HG03520 (cell line): ENCODE results near the gene FMNL3.
"Not testable (repeated sequence)": the region's sequence is repeated elsewhere in the genome, so short reads cannot be mapped to it uniquely, and the experiment has no call there.

Experiments
- ATAC-seq: cut with Tn5 transposase; IDR thresholded peaks from one replicate; pipeline ENCODE4 v1.9.1; 2021; ENCODE audit warnings: mild to moderate bottlenecking, moderate library complexity; ENCODE audit not compliant: unreplicated experiment

FMNL3 gene, protein sequence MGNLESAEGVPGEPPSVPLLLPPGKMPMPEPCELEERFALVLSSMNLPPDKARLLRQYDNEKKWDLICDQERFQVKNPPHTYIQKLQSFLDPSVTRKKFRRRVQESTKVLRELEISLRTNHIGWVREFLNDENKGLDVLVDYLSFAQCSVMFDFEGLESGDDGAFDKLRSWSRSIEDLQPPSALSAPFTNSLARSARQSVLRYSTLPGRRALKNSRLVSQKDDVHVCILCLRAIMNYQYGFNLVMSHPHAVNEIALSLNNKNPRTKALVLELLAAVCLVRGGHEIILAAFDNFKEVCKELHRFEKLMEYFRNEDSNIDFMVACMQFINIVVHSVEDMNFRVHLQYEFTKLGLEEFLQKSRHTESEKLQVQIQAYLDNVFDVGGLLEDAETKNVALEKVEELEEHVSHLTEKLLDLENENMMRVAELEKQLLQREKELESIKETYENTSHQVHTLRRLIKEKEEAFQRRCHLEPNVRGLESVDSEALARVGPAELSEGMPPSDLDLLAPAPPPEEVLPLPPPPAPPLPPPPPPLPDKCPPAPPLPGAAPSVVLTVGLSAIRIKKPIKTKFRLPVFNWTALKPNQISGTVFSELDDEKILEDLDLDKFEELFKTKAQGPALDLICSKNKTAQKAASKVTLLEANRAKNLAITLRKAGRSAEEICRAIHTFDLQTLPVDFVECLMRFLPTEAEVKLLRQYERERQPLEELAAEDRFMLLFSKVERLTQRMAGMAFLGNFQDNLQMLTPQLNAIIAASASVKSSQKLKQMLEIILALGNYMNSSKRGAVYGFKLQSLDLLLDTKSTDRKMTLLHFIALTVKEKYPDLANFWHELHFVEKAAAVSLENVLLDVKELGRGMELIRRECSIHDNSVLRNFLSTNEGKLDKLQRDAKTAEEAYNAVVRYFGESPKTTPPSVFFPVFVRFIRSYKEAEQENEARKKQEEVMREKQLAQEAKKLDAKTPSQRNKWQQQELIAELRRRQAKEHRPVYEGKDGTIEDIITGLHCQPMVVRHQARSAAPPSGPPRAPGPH

DNA sequence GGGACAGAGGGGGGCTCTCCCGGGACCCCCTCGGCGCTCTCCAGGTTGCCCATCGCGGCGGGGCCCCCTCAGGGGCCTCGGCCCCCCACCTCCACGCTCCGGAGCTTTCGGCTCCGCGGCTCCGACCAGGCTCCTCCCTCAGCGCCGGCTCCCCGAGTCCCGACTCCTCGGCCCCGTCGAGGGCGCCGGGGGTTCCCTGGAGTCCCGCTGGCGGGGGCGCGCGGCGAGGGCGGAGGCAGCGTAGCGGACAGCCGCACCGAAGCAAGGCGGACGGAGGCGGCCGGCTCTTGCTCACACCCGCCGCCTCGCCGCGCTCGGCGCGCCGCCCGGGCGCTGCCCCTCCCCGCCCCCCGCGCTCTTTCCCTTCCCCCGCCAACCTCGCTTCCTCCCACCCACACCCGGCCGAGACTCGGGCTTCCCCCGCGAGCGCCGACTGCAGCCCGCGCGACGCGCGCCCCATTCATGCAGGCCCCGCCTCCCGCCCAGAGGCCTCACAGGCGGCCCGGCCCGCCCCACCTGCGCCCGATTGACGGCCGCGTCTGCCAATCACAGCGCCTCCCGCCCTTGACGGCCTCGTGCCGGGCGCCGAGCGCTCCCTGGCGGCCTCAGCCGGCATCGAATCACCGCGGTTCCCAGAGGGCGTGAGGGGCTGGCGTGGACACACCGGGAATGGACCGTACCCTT lies at the start of gene FMNL3:
Gene FMNL3 (minus strand): TSS at position 278 of the 684 bp plus-strand sequence. CDS start 225 bp downstream, at position 53.
- peak; percentile 80 for ATAC-seq

DNA sequence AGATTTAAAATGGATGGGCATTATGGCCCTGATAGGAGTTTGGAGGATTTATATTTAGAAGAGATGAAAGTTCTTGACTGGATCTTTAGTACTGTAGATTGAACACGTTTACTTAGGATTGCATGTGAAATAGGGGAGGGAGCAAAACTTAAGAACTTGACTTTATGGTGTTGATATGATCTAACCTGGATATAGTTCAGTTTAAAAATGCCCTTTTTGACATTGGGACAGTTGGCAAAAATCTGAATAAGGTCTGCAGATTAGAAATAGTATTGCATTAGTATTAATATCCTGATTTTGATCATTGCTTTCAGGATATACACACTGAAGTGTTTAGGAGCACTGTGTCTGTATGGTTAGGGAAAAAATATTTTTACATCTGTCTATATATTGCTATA lies 43.8 kb upstream of the FMNL3 start:
- no peak for ATAC-seq

DNA sequence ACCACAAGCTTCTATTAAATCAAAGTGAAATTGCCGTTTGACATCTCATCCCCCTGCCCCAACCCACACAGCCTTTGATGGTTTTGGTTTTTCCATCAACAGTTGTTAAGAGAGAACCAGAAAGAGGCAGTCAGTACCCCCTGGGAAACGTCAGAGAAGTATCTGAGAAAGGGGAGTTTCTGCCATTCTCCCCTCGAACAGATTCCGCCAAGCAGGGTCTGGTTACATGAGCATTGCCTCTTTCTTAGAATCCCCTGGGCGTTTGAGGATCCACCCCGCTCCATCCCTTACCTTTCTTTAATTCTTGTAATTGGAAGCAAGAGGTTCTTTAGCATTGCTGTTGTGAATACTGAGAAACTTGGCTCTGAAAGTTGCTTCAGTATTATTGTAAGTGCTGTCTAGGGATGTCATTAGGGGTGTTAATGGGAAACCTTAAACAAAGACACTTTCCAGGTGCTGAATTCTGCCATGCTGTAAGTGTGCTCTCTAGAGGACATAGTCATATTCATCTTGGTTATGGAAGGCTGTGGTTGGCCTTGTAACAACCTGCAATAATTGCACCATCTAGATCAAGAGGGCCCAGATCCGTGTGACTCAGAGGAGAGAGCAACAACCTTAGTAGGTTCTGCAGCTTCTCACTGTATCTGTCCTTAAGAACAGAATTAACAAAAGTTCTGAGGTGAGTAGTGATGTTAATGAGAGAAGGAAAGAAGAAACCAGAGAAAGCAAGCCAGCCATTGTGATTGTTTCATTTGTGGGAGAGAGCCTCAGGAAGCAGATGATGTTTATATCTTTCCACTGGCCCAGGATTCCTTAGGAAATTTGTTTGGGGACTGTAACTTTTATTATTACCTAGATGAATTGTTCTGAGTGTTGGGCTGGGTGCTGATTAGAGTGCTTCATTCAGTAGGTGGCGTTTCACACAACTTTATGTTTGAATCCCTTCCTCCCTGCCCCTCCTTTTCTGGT lies 43.1 kb upstream of the FMNL3 start:
- no peak for ATAC-seq

DNA sequence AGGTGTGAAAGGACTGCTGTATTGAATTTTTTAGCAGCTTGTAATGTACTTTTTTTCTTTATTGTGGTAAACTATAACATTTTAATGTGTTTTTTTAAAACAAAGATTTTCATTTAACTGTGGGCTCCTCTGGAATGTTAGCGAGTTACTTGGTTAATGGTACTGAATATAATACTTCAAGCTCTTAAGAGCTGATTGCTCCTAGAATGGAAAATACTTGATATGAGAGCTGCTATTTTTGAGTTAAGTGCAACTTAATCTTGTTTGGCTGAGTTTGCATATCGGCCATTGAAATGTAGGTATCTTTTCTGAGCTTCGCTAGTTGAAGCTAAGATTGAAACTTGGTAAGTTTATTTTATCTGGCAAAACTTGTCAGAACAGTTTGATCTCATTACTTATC lies 41.6 kb upstream of the FMNL3 start:
- ATAC-seq, result no peak

DNA sequence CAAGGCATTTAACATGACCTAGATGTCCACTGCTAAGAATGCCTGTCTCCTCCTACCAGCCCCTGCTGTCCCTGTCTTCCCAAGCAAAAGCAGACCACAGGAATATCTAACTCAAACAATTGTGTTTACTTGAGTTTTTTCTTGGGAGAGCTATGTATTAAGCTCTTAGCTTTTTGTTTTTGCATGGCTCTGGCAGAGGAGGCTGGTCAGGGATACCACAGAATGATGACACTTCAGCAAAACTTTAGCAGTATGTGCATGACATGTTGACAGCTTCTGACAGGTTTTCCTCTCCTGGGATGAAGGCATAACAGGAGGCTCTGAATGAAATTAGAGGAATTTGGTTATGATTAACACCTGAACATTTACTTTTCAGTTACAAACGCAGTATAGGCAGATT lies 41.1 kb upstream of the FMNL3 start:
- ATAC-seq, result no peak

DNA sequence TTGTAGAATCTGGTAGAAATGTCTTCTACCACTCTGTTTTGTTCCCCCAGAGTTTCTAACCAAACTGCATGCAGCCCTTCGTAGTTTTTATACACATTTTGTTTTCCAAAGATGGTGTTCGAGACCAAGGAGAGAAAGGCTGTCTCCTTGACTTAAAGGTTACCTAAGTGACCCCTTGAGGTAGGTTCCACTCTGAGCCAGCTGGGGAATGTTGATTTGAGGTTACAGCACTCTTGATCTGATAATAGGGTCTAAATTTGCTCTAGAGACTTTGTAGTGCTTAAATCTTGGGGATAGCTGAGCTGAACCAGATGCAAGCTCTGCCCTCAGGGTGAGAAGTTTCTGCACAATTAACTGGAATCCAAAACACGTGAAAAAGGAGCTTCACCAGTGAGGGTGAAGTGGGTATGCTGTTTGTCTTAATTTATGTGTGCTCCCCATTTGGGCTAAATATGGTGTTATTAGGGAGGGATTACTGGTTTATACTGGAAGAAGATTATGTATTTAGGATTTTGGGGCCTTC lies 37.2 kb upstream of the FMNL3 start:
- no peak for ATAC-seq

DNA sequence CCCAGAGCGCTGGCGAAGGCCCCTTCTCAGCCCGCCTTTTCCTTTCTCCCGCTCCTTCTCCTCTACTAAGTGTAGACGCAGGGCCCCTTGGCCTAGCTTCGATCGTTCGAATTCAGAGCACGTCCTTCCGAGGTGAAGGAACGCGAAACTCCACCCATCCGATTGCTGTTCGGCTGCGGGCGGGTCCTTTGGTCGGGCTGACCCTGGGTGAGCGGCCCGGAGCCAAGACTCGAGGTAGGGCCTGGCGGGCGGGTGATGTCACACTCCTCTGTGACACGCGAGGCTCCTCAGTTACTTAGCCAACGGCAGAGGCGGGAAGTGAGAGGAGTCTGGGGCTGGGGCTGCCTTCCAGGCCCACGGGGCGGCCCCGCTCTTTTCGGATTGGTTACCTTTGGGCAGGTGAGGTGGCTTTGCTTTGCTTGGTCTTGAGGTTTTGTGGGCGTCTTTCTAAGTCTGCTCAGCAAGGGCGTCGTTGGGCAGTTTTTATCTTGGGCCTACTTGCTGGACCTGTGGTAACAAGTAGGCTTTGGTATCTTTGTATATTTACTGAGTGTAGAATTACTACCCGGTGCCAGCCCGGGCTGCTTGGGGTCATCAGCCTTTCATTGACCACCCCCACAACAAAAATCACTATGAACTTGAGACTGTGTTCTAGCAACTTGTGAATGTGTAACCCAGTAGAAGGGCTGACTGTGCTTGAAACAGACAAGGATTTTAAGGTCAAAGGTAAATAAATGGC lies 34.8 kb upstream of the FMNL3 start:
- peak; percentile 52 for ATAC-seq

DNA sequence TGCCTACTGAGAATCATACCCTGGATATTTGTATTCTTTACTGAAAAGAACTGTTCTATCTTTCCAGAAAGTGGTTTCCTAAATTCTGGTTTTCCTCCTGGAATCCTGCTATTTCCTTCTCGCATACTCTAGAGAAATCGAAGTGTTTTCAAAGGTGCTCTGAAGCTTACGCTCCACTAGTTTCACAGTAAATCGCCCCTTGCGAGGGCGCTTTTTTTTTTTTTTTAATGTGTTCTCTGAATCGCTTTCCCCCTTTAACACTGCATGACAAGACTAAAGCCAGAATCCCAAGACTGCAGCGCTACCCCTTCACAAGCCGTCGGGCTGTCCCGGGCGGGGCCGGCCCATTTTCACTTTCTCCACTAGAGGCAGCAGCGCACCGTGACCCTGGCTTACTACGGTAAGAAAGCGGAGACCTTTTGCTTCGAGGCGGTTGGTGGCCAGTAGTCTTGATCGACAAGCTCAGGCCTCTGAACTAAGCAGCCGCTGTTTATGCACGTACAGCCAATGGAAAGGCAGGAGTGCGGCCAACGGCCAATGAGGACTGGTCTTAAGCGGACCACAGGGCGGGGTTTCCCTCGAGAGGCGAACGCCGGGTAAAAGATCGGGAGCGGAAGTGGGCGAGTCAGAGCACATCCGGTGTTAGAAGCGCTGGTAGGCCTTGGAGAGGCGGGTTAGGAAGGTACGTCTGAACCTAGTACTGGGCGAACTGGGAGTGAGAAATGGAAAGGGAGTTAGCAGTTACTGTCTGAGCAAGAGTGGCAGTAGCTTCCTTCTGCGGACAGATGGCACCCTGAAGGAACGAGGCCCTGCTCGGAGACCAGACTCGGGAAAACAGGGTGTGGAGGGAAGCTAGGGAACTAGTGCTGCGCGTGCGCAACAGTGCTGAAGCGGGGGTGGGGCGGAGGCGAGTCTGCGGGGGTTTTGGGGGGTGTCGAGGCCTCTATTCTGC lies 34.0 kb upstream of the FMNL3 start, which contains the start of gene TMBIM6:
Gene TMBIM6 (plus strand): TSS at position 628 of the 952 bp plus-strand sequence. CDS start 10,937 bp downstream, outside the sequence.
- ATAC-seq, result peak; percentile 96

DNA sequence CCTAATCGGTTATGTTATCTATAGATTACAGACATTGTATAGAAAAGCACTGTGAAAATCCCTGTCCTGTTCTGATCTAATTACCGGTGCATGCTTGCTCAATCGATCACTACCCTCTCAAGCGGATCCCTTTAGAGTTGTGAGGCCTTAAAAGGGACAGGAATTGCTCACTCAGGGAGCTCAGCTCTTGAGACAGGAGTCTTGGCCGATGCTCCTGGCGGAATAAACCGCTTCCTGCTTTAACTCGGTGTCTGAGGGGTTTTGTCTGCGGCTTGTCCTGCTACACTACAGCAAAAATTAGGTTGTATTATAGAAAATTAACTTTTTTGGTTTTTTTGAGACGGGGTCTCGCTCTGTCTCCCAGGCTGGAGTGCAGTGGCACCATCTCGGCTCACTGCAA lies 33.1 kb upstream of the FMNL3 start:
- ATAC-seq, result not testable (repeated sequence)

DNA sequence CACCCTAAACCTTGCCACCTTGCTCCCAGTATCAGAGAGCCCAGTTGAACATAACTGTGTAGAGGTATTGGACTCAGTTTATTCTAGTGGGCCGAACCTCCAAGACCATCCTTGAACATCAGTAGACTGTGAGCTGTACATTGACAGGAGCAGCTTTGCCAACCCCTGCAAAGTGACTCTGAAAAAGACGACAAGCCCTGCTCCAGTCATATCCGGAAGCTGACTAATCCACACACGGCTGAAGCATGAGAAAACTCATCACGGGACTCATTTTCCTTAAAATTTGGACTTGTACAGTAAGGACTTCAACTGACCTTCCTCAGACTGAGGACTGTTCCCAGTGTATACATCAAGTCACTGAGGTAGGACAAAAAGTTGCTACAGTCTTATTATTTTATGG lies 31.5 kb upstream of the FMNL3 start:
- not testable (repeated sequence) for ATAC-seq

DNA sequence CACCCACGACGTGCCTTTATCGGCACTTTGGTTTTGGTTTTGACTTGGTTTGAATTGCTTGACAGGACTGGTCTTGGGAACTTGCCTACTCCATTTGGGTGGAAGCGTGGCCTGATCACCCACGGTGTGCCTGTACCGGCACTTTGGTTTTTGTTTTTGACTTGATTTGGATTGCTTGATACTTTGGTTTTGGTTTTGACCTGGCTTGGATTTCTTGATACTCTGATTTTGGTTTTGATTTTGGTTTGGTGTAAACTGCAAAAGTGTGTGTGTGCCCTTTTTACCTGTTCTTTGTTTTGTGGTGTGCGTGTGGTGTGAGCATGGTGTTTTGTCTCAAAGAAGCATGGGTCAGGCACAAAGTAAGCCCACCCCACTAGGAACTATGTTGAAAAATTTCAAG lies 27.7 kb upstream of the FMNL3 start:
- not testable (repeated sequence) for ATAC-seq

DNA sequence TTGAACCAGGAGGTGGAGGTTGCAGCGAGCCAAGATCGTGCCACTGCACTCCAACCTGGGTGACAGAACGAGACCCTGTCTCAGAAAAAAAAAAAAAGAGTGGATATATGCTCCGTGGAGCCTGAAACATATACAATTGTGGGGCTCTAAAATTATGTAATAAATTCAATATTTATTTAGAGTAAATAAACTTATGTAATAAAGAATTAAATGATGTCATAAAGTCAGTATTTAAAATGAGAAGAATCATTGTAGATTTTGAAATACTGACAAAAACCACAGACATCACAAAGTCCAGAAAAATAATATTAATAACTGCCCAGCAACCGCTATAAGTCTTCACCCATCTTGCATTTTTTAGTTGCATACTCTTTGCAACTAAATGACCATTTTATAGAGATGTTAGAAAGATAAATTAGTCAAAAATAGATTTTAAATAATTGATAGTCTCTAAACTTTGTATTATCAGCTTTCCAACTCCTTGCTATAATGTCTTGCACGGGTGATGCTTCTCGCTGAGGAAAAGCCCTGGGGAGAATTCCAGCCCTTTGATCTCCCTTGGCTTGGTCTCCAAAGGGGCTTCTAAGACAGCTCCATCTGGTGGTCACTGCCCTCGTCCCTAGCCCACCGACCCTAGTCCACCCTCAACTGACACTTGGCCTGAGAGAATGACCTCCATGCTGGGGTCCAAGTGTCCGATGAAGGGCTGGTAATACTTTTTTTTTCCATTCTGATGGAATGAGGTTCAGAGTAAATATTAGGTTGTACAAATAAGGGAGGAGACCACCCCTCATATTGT lies 26.2 kb upstream of the FMNL3 start:
- ATAC-seq, result no peak

DNA sequence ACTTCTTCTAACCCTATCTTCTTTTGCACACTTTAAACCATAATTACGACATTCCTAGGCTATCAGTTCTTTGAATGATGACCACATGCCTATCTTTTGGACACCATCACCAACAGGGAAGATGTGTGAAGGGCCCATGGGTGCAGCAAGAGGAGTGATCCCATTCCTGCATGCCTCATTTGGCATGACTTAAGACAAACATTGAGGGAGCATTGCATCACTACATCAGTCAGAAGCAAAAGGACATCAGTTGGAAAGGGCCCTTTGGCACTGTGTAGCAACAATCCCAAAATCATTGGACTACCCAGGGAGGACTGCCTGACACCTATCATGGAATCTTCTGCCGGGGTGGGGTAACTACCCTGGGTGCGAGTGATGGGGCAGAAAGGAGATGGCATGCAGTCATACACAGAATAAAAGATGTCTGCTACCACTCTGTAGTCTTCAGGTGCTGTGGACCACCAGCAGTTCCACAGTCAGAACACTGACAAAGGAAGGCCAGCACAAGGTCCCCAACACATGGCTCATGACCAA lies 23.4 kb upstream of the FMNL3 start:
- ATAC-seq, result no peak

DNA sequence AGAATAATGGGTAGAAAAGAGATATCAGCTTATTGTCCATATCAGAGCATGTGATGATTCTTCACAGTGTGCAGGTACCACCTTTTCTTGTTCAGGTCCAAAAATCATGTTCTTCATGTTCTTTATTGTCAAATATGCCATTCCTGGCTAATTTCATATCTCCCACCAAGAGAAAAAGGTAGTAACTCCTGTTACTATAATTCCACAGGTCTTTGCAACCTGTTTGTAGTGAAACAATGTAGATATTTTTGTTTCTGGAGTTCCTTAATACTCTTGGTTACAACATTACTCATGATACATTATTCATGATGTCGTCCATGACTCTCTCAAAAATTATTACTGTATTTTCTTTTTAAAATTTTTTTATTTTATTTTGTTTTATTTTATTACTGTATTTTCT lies 22.8 kb upstream of the FMNL3 start:
- no peak for ATAC-seq

DNA sequence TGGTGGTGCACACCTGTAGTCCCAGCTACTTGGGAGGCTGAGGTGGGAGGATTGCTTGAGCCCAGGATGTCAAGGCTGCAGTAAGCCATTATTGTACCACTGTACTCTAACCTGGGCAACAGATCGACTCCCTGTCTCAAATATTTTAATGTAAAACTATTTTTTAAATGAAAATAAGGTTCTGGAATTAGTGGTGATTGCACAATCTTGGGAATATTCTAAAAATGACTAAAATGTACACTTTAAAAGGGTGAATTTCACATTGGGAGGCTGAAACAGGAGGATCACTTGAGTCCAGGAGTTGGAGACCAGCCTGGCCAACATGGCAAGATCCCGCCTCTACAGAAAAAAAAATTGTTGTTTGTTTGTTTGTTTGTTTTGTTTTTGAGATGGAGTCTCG lies 21.2 kb upstream of the FMNL3 start:
- ATAC-seq, result no peak

DNA sequence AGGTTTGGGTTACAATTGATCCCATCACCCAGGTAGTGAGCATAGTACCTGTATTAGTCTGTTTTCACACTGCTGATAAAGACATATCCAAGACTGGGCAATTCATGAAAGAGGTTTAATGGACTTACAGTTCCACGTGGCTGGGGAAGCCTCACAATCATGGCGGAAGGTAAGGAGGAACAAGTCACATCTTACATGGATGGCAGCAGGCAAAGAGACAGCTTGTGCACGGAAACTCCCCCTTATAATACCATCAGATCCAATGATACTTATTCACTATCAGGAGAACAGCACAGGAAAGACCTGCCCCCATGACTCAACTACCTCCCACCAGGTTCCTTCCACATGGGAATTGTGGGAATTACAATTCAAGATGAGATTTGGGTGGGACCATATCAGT lies 14.2 kb upstream of the FMNL3 start:
- not testable (repeated sequence) for ATAC-seq

DNA sequence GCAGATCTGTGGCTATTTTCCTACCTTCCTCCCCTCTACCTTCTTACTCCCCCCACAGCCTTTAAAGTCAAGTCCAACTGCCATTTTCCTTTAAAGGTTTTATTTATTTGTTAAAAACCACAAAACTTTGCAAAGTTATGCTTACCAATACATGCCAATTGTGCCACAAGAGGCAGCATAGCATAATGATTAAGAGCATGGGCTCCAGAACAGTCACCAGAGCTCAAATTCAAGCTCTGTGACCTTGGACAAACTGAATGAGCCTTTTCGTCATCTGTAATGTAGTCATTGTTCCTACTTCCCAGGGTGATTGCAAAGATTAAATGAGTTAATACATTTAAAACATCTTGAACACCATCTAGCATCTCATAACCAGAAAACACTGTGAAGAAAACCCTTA lies 13.0 kb upstream of the FMNL3 start:
- no peak for ATAC-seq
